ENCODE measurements around the gene DMD.
"Not testable (repeated sequence)": the region's sequence is repeated elsewhere in the genome, so short reads cannot be mapped to it uniquely, and the experiment has no call there.

The DMD gene

DNA sequence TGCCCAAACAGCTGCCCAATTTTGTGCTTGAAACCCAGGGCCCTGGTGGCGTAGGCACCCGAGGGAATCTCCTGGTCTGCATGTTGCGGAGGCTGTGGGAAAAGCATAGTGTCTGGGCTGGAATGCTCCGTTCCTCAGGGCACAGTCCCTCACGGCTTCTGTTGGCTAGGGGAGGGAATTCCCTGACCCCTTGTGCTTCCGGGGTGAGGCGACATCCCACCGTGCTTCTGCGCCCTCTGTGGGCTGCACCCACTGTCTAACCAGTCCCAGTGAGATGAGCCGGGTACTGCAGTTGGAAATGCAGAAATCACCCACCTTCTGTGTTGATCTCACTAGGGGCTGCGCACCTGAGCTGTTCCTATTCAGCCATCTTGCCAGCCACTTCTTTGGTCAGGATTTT lies 1740.1 kb downstream of the DMD start:
- FAIRE-seq (no peak), DNase-seq (ENCODE audit: insufficient read length) (no peak)
- no peak for TF ChIP-seq POLR2AphosphoS5 (IDR thresholded peaks at IDR 0.05; ENCODE audit: low read depth, low read length)
- TF ChIP-seq POLR2A (IDR thresholded peaks at IDR 0.05; ENCODE audit: low read depth, low read length): no peak
- TF ChIP-seq TAF1 (IDR thresholded peaks at IDR 0.05; ENCODE audit: borderline replicate concordance, low read depth, low read length): no peak

- not testable (repeated sequence) for FAIRE-seq
Observed at GRCh38 chrX:31470753-31471152, 1740.6 kb downstream of the DMD start.

GRCh38 chrX:31464306-31464915 lies 1746.9 kb downstream of the DMD start:
- no peak for FAIRE-seq
- no peak for DNase-seq (ENCODE audit: insufficient read length)
- TF ChIP-seq POLR2AphosphoS5 (IDR thresholded peaks at IDR 0.05; ENCODE audit: low read depth, low read length) (no peak), TAF1 (IDR thresholded peaks at IDR 0.05; ENCODE audit: borderline replicate concordance, low read depth, low read length) (no peak), POLR2A (IDR thresholded peaks at IDR 0.05; ENCODE audit: low read depth, low read length) (no peak)

More at GRCh38 chrX:31470753-31471152, 1740.6 kb downstream of the DMD start:
- not testable (repeated sequence) for DNase-seq (ENCODE audit: insufficient read length)

DNA sequence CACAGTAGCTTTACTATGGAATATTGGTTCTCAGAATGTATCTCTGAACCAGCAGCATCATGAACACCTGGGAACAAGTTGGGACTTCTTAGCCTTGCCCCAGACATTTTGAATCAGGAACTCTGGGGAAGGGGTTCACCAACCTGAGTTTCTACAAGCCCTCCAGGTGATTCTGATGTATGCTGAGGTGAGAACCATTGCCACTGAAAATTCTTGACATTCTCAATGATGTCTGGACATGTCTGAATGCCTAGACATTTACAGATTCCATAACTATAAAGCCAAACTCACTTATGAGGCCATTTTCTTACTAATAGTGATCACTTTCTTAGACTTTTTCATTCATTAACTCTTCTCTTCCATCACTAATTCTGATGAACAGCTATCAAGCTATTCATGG lies 1750.1 kb downstream of the DMD start:
- no peak for FAIRE-seq
- TF ChIP-seq POLR2A (IDR thresholded peaks at IDR 0.05; ENCODE audit: low read depth, low read length): no peak
- no peak for TF ChIP-seq POLR2AphosphoS5 (IDR thresholded peaks at IDR 0.05; ENCODE audit: low read depth, low read length)
- TF ChIP-seq TAF1 (IDR thresholded peaks at IDR 0.05; ENCODE audit: borderline replicate concordance, low read depth, low read length): no peak
- no peak for DNase-seq (ENCODE audit: insufficient read length)

DNA sequence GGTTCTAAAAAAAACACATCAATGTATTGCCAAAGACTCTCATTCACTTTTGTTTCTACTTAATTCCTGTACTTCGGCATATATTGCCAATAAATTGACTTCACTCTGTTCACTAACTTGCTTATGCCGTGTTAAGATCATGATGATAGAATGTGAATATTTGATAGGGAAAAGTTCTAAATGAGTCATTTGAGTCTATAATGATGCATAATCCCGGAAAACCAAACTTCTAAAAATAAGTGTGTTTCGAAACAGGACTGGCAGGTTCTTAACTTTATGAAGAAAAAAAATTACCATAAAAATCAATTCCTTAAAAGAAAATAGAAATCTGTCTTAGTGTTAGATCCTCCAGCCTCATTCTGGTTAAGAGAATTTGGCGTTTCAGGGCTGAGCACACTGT lies 1752.0 kb downstream of the DMD start:
- FAIRE-seq (no peak), DNase-seq (ENCODE audit: insufficient read length) (no peak)
- TF ChIP-seq POLR2AphosphoS5 (IDR thresholded peaks at IDR 0.05; ENCODE audit: low read depth, low read length) (no peak), TAF1 (IDR thresholded peaks at IDR 0.05; ENCODE audit: borderline replicate concordance, low read depth, low read length) (no peak), POLR2A (IDR thresholded peaks at IDR 0.05; ENCODE audit: low read depth, low read length) (no peak)

GRCh38 chrX:31449965-31450364 lies 1761.4 kb downstream of the DMD start:
- FAIRE-seq (no peak), DNase-seq (ENCODE audit: insufficient read length) (no peak)
- TF ChIP-seq POLR2A (IDR thresholded peaks at IDR 0.05; ENCODE audit: low read depth, low read length) (no peak), TAF1 (IDR thresholded peaks at IDR 0.05; ENCODE audit: borderline replicate concordance, low read depth, low read length) (no peak), POLR2AphosphoS5 (IDR thresholded peaks at IDR 0.05; ENCODE audit: low read depth, low read length) (no peak)

DNA sequence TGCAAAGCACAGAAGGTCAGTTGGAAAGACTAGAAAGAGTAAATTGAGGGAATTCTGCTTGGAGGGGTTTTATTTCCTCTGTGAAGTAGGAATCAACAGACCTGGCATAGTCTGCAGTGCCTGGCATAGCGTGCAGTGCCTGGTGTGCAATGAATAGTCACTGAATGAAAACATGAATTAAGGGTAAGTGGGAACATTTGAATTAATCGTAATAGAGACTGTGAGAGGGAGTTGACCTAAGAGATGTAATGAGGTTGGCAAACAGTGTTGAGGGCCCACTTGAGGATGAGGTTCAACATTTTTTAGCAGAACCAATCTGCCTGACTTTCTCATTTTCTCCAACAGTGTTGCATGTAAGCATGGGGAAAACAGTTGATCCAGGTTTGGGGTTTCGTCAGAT lies 1762.3 kb downstream of the DMD start:
- TF ChIP-seq POLR2A (IDR thresholded peaks at IDR 0.05; ENCODE audit: low read depth, low read length) (no peak), POLR2AphosphoS5 (IDR thresholded peaks at IDR 0.05; ENCODE audit: low read depth, low read length) (no peak), TAF1 (IDR thresholded peaks at IDR 0.05; ENCODE audit: borderline replicate concordance, low read depth, low read length) (no peak)
- DNase-seq (ENCODE audit: insufficient read length) (no peak), FAIRE-seq (no peak)

DNA sequence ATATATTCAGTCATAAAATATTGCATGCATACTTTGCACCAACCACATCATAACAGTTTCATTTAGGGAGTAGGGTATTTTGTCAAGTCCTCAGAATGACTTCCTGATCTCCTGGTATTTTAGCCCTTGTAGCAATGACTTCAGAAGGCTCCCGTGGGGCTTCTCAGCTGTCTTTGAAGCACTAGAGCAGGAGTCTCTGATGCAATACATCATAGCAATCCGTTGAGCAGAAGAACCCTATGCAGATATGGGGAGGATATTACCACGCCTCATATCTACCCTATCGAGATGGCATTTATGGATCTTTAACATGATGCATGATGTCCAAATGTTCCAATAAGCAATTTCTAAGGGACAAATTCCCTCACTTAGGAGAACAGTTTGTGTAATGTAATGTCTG lies 1765.8 kb downstream of the DMD start:
- FAIRE-seq: no peak
- TF ChIP-seq TAF1 (IDR thresholded peaks at IDR 0.05; ENCODE audit: borderline replicate concordance, low read depth, low read length): no peak
- TF ChIP-seq POLR2AphosphoS5 (IDR thresholded peaks at IDR 0.05; ENCODE audit: low read depth, low read length): no peak

GRCh38 chrX:31443654-31444053 lies 1767.7 kb downstream of the DMD start:
- no peak for FAIRE-seq
- TF ChIP-seq POLR2AphosphoS5 (IDR thresholded peaks at IDR 0.05; ENCODE audit: low read depth, low read length) (no peak), TAF1 (IDR thresholded peaks at IDR 0.05; ENCODE audit: borderline replicate concordance, low read depth, low read length) (no peak), POLR2A (IDR thresholded peaks at IDR 0.05; ENCODE audit: low read depth, low read length) (no peak)
- DNase-seq (ENCODE audit: insufficient read length): no peak

More for the DNA sequence above, 1765.8 kb downstream of the DMD start:
- no peak for DNase-seq (ENCODE audit: insufficient read length)

DNA sequence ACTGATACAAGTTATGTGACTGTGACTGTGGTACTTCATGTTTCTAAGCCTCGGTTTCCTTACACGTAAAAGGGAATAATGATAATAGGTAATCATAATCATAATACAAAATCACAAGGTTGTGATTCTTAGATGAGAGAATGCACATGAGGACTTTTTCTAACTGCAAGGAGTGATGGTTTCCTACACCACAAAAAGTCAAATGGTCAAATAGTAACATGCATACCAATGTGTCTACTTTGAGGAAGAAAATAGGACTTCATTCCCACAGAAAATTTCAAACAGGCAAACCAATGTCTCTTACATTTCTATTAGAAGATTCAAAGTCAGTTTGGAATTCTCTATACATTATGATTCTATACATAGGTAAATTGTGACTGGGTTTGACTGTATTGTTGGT lies 1770.8 kb downstream of the DMD start:
- no peak for FAIRE-seq
- TF ChIP-seq POLR2AphosphoS5 (IDR thresholded peaks at IDR 0.05; ENCODE audit: low read depth, low read length): no peak
- TF ChIP-seq POLR2A (IDR thresholded peaks at IDR 0.05; ENCODE audit: low read depth, low read length): no peak
- no peak for TF ChIP-seq TAF1 (IDR thresholded peaks at IDR 0.05; ENCODE audit: borderline replicate concordance, low read depth, low read length)

GRCh38 chrX:31436424-31436823 lies 1774.9 kb downstream of the DMD start:
- no peak for TF ChIP-seq TAF1 (IDR thresholded peaks at IDR 0.05; ENCODE audit: borderline replicate concordance, low read depth, low read length)
- no peak for TF ChIP-seq POLR2A (IDR thresholded peaks at IDR 0.05; ENCODE audit: low read depth, low read length)
- TF ChIP-seq POLR2AphosphoS5 (IDR thresholded peaks at IDR 0.05; ENCODE audit: low read depth, low read length): no peak
- no peak for FAIRE-seq
- no peak for DNase-seq (ENCODE audit: insufficient read length)

More for the DNA sequence above, 1770.8 kb downstream of the DMD start:
- no peak for DNase-seq (ENCODE audit: insufficient read length)

DNA sequence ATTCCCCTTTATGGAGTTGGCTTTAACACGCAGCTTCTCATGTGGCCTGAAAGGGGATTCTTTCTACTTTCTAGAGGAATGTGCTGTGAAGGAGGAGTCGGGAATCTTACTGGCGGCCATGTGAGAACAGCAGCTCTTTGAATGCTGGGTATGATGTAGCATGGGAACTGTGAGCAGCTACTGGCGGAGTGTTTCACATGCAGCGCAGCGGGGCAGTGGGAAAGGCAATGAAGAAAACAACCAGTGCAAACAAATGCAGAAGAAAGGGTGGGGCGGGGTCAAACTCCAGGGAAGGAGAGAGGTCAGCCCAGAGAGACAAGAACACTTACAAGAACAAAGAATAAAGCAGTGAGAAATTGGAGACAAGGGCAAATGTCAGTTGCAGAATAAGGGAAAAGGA lies 1775.8 kb downstream of the DMD start:
- DNase-seq (ENCODE audit: insufficient read length): no peak
- no peak for FAIRE-seq
- TF ChIP-seq TAF1 (IDR thresholded peaks at IDR 0.05; ENCODE audit: borderline replicate concordance, low read depth, low read length) (no peak), POLR2A (IDR thresholded peaks at IDR 0.05; ENCODE audit: low read depth, low read length) (no peak)

DNA sequence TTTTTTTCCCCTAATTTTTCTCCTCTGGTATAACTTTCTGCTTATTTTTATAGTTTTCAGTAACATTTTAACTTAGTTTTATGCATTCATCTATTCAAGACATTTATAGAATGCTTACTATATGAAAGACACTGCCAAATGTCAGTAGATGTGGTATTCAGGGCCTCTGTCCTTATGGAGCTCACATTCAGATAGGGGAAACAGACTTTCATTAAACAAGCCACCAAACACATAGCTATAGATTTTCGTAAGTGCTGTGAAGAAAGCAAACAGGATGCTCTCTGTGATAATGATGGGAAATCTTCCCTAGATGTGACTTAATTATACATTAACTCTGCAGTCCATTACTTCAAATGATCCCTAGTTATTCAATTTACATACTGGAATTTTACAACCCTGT lies 1777.5 kb downstream of the DMD start:
- FAIRE-seq: no peak
- no peak for DNase-seq (ENCODE audit: insufficient read length)
- no peak for TF ChIP-seq POLR2A (IDR thresholded peaks at IDR 0.05; ENCODE audit: low read depth, low read length)
- no peak for TF ChIP-seq TAF1 (IDR thresholded peaks at IDR 0.05; ENCODE audit: borderline replicate concordance, low read depth, low read length)
- no peak for TF ChIP-seq POLR2AphosphoS5 (IDR thresholded peaks at IDR 0.05; ENCODE audit: low read depth, low read length)
